ENCODE measurements around the gene SLITRK3.

Gene SLITRK3

DNA sequence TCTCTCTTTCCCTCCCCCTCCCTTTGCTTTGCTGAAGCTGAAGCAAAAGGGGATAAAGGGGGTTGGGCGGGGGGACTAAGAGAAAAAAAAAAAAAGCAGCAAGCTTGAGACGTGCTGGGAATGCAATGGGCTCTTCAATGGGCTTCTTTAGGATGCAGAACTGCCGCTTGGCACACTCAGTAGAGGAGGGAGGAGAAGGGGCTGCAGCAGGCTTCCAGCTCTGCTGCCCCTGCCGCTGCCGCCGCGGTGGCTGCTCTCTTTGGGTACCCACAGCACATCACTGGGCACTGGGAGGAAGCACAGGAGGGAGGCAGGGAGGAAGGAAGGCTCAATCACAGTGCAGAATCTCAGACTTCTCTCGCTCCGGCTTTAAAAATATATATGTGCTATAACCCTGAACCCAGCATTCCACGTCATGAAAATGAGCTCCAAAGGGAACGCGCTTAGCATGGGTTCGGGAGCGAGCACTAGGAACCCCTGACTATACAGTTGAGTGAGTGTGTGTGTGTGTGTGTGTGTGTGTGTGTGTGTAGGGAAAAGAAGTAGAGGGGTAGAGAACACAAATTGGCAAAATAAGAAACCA lies 3.5 kb downstream of the SLITRK3 start:
- ATAC-seq (ENCODE audit: low read depth), result no peak
- peaks cover 69% of the 10 kb centered on the region for H3K27me3 ChIP-seq (ENCODE audit: insufficient read depth, poor library complexity, severe bottlenecking)
- H3K36me3 ChIP-seq (ENCODE audit: low read depth), result no peaks in the 10 kb centered on the region
- H3K9me3 ChIP-seq (ENCODE audit: severe bottlenecking), result no peaks in the 10 kb centered on the region
- DNase-seq (ENCODE audit: low spot score), result no peak
- TF ChIP-seq, protein P1, sequence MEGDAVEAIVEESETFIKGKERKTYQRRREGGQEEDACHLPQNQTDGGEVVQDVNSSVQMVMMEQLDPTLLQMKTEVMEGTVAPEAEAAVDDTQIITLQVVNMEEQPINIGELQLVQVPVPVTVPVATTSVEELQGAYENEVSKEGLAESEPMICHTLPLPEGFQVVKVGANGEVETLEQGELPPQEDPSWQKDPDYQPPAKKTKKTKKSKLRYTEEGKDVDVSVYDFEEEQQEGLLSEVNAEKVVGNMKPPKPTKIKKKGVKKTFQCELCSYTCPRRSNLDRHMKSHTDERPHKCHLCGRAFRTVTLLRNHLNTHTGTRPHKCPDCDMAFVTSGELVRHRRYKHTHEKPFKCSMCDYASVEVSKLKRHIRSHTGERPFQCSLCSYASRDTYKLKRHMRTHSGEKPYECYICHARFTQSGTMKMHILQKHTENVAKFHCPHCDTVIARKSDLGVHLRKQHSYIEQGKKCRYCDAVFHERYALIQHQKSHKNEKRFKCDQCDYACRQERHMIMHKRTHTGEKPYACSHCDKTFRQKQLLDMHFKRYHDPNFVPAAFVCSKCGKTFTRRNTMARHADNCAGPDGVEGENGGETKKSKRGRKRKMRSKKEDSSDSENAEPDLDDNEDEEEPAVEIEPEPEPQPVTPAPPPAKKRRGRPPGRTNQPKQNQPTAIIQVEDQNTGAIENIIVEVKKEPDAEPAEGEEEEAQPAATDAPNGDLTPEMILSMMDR (IDR thresholded peaks at IDR 0.05; ENCODE audit: poor library complexity, severe bottlenecking), result no peak
- H3K4me3 ChIP-seq (ENCODE audit: severe bottlenecking), result no peak overlapping the region
- H3K27ac ChIP-seq (ENCODE audit: poor library complexity, severe bottlenecking), result no peak overlapping the region
- H3K4me1 ChIP-seq (ENCODE audit: insufficient read depth, poor library complexity, severe bottlenecking), result no peaks in the 10 kb centered on the region

DNA sequence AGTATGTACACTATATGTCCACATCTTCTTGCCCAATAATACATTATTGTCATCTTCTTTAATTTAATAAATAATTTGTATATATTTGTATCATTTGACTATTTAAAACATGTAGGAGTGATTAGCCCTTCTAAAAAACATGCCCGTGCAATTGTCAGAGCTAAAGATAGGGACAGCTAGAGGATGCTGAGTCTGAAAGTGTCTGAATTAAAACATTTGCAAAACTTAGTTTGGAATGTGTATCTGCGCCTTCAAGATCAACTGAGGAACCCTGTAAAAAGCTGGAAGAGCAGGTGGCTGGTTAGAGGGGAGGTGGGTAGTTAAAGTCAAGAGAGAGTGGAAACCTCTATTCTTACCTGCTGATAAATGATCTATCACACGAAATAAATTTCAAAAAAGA lies 4.7 kb downstream of the SLITRK3 start:
- Histone ChIP-seq H3K36me3 (ENCODE audit: low read depth) (no peaks in the 10 kb centered on the region), H3K4me3 (ENCODE audit: severe bottlenecking) (no peak overlapping the region), H3K27ac (ENCODE audit: poor library complexity, severe bottlenecking) (no peak overlapping the region), H3K27me3 (ENCODE audit: insufficient read depth, poor library complexity, severe bottlenecking) (peaks cover 57% of the 10 kb centered on the region), H3K9me3 (ENCODE audit: severe bottlenecking) (no peaks in the 10 kb centered on the region), H3K4me1 (ENCODE audit: insufficient read depth, poor library complexity, severe bottlenecking) (no peaks in the 10 kb centered on the region)
- DNase-seq (ENCODE audit: low spot score) (no peak), ATAC-seq (ENCODE audit: low read depth) (no peak)
- TF ChIP-seq, protein P1 (IDR thresholded peaks at IDR 0.05; ENCODE audit: poor library complexity, severe bottlenecking), result no peak

DNA sequence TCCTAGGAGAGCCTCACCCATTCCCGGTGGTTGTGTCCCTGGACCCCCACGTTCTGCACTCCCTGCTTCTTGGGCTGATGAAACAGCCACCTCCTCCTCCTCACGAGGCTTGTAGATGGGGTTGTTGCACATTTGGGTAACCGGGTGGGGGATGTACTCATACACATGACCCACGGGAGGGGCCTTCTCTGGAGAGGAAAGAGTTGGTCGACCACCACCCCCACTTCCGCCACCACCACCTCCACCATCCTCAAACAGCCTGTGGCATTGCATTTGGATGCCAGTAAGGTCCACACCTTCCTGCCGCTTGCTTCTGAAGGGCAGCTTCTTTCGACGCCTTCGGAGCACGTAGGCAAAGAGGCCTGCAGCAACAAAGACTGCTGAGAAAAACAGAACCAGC lies 7.7 kb downstream of the SLITRK3 start:
- H3K9me3 ChIP-seq (ENCODE audit: severe bottlenecking), result no peaks in the 10 kb centered on the region
- H3K4me1 ChIP-seq (ENCODE audit: insufficient read depth, poor library complexity, severe bottlenecking), result no peaks in the 10 kb centered on the region
- H3K27ac ChIP-seq (ENCODE audit: poor library complexity, severe bottlenecking), result no peak overlapping the region
- no peak for DNase-seq (ENCODE audit: low spot score)
- H3K36me3 ChIP-seq (ENCODE audit: low read depth), result no peaks in the 10 kb centered on the region
- H3K4me3 ChIP-seq (ENCODE audit: severe bottlenecking), result no peak overlapping the region
- no peak for ATAC-seq (ENCODE audit: low read depth)
- TF ChIP-seq, protein P1 (IDR thresholded peaks at IDR 0.05; ENCODE audit: poor library complexity, severe bottlenecking), result no peak
- H3K27me3 ChIP-seq (ENCODE audit: insufficient read depth, poor library complexity, severe bottlenecking), result peaks cover 34% of the 10 kb centered on the region

DNA sequence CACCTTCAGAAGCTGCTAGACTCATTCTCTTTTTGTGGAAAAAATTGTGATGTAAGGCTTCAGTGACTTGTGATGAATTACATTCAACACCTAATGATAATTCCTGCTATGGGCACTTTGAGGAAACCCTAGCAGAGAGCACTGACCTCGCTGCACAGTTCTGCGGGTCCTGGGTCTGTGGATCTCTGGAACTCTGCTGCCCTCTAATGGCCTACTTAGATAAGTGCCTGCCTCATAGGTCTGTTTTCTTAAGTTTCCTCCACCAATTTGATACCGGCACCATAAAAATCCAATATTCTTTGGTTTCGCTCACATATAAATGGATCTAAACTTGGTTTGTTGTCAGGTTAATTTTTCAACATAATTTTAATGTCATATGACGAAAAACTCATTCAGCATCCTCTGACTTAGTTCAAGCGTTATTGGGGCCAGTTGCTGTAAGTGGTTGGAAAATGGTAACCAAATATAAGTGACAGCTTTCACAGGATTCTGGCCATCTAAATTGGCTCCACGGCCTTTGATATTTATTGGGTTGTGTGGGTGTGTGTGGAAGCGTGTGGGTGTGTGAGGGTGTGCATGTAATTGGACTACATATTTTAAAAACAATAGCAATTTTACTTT lies 10.4 kb downstream of the SLITRK3 start:
- H3K4me1 ChIP-seq (ENCODE audit: insufficient read depth, poor library complexity, severe bottlenecking), result no peaks in the 10 kb centered on the region
- DNase-seq (ENCODE audit: low spot score), result no peak
- ATAC-seq (ENCODE audit: low read depth), result peak; percentile 85
- H3K9me3 ChIP-seq (ENCODE audit: severe bottlenecking), result no peaks in the 10 kb centered on the region
- H3K27ac ChIP-seq (ENCODE audit: poor library complexity, severe bottlenecking), result no peak overlapping the region
- H3K36me3 ChIP-seq (ENCODE audit: low read depth), result no peaks in the 10 kb centered on the region
- H3K27me3 ChIP-seq (ENCODE audit: insufficient read depth, poor library complexity, severe bottlenecking), result peaks cover 9% of the 10 kb centered on the region
- TF ChIP-seq, protein P1 (IDR thresholded peaks at IDR 0.05; ENCODE audit: poor library complexity, severe bottlenecking), result peak; percentile 91
- no peak overlapping the region for H3K4me3 ChIP-seq (ENCODE audit: severe bottlenecking)

DNA sequence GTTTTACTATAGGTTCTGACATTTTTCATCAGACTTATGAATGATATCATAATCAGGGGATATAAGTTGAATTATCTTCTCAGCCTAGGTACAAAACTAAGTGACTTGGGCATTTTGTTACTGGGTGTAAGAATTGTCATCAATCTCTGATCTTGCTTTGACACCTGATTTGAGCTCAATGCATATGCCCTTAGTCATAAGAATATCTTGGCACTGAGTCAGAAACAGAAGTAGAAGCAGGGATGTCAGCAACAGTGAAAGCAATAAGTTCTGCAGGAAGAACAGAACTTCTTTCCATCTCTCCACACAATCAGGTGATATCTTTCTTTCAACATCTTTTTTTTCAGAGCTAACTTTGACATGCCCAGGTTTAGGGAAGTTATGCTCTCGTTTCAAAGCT lies 14.6 kb downstream of the SLITRK3 start:
- Histone ChIP-seq H3K9me3 (ENCODE audit: severe bottlenecking) (no peaks in the 10 kb centered on the region), H3K36me3 (ENCODE audit: low read depth) (no peaks in the 10 kb centered on the region), H3K27me3 (ENCODE audit: insufficient read depth, poor library complexity, severe bottlenecking) (peaks cover 6% of the 10 kb centered on the region), H3K4me1 (ENCODE audit: insufficient read depth, poor library complexity, severe bottlenecking) (no peaks in the 10 kb centered on the region), H3K4me3 (ENCODE audit: severe bottlenecking) (no peak overlapping the region), H3K27ac (ENCODE audit: poor library complexity, severe bottlenecking) (no peak overlapping the region)
- DNase-seq (ENCODE audit: low spot score), result no peak
- TF ChIP-seq, protein P1 (IDR thresholded peaks at IDR 0.05; ENCODE audit: poor library complexity, severe bottlenecking), result no peak
- no peak for ATAC-seq (ENCODE audit: low read depth)

Data from RWPE2 (cell line).